GM18868 (cell line): ENCODE measurements around the gene A1BG.
"Not testable (repeated sequence)": the region's sequence is repeated elsewhere in the genome, so short reads cannot be mapped to it uniquely, and the experiment has no call there.

ENCODE experiments used
- ATAC-seq: cut with Tn5 transposase; IDR thresholded peaks from one replicate; pipeline ENCODE4 v1.9.1; 2021; ENCODE audit warnings: mild to moderate bottlenecking, moderate library complexity; ENCODE audit not compliant: unreplicated experiment

The A1BG gene

GRCh38 chr19:58386576-58387337 lies 33.5 kb upstream of the A1BG start, which contains the start of gene RPS5:
TSS of gene RPS5 (plus strand) at chr19:58387269. CDS start at chr19:58388138, 869 bp downstream.
- peak; percentile 81 for ATAC-seq

DNA sequence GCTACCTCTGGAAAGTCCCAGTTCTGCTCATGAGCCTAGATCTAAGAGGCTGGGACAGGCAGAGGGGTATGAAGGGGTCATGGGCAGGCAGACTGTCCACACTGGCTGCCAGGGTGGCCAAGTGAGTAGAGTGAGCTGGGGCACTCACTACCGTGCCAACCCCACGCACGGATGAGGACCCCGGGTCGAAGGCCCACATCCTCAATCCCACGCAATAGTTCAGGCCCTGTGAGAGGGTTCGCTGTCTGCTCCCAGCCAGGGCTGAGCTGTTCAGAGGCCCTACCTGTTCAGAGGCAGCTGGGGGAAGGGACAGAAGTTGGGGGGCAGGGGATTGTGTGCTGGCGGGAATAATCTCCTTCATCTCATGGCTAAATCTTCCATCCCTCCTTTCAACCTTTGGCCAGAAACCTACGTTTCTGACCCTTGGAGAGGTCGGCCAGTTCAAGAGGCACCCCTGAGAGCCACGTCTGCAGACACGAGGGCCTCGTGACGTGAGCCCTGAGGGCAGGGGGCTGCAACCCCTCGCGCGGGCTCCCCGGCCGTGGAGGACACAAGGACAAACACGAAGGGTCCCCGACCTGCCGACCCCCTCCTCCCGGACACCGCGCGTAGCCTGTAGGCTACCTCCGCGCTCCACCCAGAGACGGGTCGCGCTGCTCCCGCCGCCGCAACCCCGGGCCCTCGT lies 32.7 kb upstream of the A1BG start:
- peak; percentile 2 for ATAC-seq

DNA sequence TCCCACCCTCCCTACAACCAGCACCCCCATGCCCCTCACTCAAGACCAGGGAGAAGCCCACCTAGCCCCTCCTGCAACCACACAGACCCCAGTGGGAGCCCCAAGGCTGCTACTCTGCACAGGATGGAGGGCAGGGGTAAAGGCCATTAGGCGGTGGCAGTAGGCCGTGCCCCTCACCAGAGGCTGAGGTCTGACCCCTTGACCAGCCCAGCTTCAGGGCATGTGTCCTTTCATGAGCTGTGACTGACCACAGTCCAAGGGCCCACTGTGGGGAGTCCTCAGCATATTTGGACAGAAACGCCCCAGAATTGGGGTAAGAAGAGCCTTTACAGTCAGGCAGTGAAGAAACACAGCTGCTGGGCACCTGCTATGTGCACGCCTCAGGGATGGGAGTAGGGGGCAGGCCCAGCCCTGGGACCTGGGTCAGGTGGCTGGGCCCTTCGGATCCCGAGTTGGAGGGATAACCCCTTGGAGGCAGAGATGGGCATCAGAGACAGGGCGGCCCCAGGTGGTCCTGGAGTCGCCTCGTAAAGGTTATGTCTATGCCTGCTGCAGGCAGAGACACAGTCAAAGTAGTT lies 32.1 kb upstream of the A1BG start:
- ATAC-seq = no peak

DNA sequence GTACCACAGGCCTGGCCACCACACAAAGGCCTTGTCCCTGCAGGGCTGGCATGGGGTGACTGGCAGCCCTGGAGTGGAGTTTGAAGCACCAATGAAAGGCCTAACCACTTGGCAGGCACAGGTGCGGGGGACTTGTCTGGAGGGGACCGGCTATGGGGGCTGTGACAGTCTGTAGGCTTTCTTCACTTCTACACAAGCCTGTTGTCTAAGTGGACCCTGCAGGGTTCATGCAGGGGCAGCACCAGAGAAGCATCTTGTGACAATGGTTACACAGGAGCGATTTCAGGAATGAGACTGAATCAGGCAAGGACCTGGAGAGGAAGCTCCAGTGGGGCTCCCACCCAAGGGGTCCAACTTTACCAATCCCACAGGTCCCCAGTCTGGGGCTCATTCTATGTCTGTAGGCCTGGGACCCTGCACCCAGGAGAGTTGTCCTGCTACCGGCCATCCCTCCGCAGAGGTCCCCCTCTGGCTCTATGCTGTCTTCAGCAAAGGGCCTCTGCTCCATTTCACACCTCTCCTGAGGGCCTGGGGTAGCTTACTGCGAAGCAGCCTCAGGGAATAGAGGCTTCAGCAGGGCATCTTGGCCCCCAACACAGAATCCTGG lies 29.8 kb upstream of the A1BG start:
- no peak for ATAC-seq

DNA sequence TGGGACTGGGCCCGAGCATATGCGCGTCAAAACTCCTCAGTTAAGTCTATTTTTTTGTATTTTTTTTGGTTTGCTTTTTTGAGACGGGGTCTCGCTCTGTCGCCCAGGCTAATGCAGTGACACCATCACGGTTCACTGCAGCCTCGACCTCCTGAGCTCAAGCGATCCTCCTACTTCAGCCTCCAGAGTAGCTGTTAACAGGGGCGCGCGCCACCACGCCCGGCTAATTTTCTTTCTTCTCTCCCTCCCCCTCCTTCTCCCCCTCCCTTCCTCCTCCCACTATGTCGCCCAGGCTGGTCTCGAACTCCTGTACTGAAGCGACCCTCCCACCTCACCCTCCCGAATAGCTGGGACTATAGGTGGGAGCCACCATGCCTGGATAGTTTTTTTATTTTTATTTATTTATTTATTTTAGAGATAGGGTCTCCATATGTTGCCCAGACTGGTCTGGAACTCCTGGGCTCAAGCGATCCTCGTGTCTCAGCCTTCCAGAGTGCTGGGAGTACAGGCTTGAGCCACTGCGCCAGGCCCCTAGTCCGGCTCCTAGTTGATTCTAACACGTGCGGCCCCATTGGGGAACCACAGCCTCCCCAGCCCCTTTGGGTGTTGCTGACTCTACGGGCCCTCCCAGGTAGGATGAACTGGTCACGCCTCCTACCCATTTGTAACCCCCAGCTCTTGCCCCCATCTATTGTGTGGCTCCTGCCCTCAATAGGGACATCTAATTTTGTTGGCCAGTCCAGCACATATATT lies 28.3 kb upstream of the A1BG start:
- ATAC-seq = no peak

- peak; percentile 82 for ATAC-seq
Observed at GRCh38 chr19:58380662-58381459, 27.6 kb upstream of the A1BG start, which contains the start of gene ZNF837. TSS of gene ZNF837 (minus strand) at chr19:58381030. CDS start at chr19:58369332, 11,698 bp downstream.

DNA sequence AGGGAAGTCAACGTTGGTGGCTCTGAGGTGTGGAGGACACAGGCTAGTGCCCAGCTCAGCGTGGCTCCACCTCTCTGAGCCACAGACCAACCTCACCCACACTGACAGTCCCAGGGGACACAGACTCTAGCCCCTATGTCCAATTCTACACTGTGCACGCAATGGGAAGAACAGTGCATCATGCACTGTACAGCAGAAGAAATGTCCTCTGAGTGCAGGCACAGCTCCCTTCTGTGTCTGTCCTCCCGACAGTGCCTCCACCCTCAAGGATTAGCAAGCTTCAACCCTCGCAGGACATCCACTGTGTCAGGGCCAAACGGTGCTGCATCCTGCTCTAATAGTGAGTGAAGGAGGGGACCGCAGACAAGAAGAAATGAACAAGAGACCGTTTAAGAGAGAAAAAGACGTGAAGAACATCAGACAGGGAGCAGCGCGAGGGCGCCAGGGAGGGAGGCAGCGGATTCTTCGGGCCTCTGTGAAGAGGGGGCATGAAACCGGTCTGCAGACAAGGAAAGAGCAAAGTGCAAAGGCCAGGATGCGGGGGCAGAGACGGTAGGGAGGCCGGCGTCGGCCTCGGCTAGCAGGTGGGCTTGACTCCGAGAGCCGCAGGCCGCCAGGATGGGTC lies 26.9 kb upstream of the A1BG start:
- ATAC-seq = no peak

- ATAC-seq = no peak
Observed at GRCh38 chr19:58379246-58379645, 26.0 kb upstream of the A1BG start.

GRCh38 chr19:58376724-58377123 lies 23.4 kb upstream of the A1BG start:
- not testable (repeated sequence) for ATAC-seq

- no peak for ATAC-seq
Observed at GRCh38 chr19:58374200-58374599, 20.9 kb upstream of the A1BG start.

DNA sequence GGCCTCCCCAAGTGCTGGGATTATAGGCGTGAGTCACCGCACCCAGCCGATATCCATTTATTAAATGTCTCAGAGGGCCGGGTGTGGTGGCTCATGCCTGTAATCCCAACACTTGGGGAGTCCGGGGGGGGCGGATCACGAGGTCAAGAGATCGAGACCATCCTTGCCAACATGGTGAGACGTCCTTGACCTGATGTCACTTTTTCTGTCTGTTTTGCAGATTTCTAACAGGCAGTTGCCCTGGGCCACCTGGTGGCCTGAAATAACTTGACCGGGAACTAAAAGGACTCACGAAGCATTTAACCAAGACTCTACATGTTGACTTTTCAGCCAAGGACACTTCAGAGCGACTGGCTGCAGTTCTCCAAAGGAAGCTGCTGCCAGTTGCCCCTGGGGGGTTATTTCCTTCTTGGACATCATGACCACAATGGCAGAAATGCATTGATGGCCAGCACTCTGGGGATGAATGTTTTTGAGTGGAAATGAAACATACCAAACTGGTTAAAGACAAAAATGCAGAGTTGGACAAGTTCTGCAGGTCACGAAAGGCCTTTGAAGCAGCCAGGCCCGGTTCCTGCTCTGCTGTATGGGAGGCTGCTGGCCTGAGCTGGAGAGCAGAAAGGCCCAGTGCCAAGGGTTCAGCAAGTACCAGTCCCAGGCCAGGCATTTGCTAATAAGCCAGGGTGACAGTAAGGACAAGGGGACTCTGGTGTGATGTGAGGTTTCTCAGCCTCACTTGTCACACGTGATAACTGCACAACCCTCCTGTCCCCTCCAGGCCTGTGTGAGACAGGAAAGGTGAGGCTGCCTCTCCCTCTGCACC lies 19.2 kb upstream of the A1BG start:
- ATAC-seq = no peak

GRCh38 chr19:58368561-58369360 lies 15.5 kb upstream of the A1BG start:
- no peak for ATAC-seq

DNA sequence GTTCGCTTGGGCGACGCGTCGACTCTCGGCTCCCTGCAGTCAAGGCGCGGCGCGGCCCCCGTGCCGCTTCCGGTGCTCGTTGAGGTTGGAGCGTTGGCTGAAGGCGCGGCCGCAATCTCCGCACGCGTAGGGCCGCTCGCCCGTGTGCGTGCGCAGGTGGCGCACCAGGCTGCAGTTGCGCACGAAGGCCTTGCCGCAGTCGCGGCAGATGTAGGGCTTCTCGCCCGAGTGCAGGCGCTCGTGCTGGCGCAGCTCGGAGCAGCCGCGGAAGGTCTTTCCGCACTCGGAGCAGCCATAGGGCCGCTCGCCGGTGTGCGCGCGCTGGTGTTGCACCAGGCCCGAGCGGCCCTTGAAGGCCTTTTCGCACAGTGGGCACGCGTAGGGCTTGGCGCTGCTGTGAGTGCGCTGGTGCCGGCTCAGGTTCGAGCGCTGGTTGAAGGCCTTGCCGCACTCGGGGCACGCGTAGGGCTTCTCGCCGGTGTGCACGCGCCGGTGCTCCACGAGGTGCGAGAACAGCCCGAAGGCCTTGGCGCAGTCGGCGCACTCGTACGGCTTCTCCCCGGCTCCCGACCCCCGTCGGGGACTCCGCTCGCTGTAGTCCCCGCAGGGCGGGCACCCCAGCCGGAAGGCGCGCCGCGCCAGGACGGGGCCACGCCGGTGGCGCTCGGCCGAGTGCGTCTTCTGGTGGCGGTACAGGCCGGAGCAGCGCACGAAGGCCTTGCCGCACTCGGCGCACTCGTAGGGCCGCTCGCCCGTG lies 14.6 kb upstream of the A1BG start:
- ATAC-seq = no peak

GRCh38 chr19:58366585-58367430 lies 13.5 kb upstream of the A1BG start:
- no peak for ATAC-seq

GRCh38 chr19:58364146-58364545 lies 10.9 kb upstream of the A1BG start:
- ATAC-seq = no peak
